ENCODE results near the gene B3GALT6. TPM values are rescaled to one million over a fixed set of nuclear protein-coding genes. Genes with fewer than 3 reads are reported as not detected.

B3GALT6 gene
- total RNA-seq, 1 experiment from 2014 or later: 27.1 TPM

GRCh38 chr1:1191734-1192133, 40.3 kb upstream of the B3GALT6 start:
- no peak overlapping the region for H3K9ac ChIP-seq (ENCODE audit: extremely low read depth, insufficient read length, low read length)
- no peak overlapping the region for H3K23ac ChIP-seq (ENCODE audit: insufficient read length, low read depth, low read length)
- no peak for TF ChIP-seq CTCF (conservative IDR thresholded peaks at IDR 0.05)
- H4K8ac ChIP-seq (replicated peaks; ENCODE audit: insufficient read length, low read depth, low read length): no peak overlapping the region
- H2BK120ac ChIP-seq (ENCODE audit: low read depth, low read length, poor library complexity, severe bottlenecking): no peak overlapping the region
- Mint-ChIP-seq H3K4me1 (no peaks in the 10 kb centered on the region), H3K27me3 (ENCODE audit: low read depth) (peaks cover 48% of the 10 kb centered on the region), H3K9me3 (peaks cover 38 to 46% of the 10 kb centered on the region in 2 experiments), H3K36me3 (ENCODE audit: insufficient read depth in 1 of 3, low read depth in 3 of 3) (peaks cover 0 to 8% (median 7%) of the 10 kb centered on the region in 3 experiments; a peak in 6 of 7 replicates), H3K4me3 (no peak overlapping the region), H3K27ac (no peak overlapping the region)
- H2AFZ ChIP-seq (ENCODE audit: low read length): no peak overlapping the region
- H2AK5ac ChIP-seq (ENCODE audit: insufficient read length, low read length): no peak overlapping the region
- H3K79me1 ChIP-seq (ENCODE audit: insufficient read depth, low read depth, low read length, poor library complexity, severe bottlenecking): no peaks in the 10 kb centered on the region
- no peak overlapping the region for H2BK12ac ChIP-seq (ENCODE audit: insufficient read length, low read depth, low read length)
- H2BK20ac ChIP-seq (ENCODE audit: low read depth, low read length, poor library complexity, severe bottlenecking): no peak overlapping the region
- H3K18ac ChIP-seq (ENCODE audit: insufficient read length, low read depth, low read length): no peak overlapping the region
- H3K27me3 ChIP-seq (ENCODE audit: insufficient read depth, low read length): no peaks in the 10 kb centered on the region
- no peaks in the 10 kb centered on the region for H3K79me2 ChIP-seq (ENCODE audit: insufficient read depth, low read length)
- no peak overlapping the region for H3K4ac ChIP-seq (ENCODE audit: low read depth, low read length)
- H4K20me1 ChIP-seq (ENCODE audit: control insufficient read depth, insufficient read depth, insufficient read length): no peaks in the 10 kb centered on the region
- peaks cover 12% of the 10 kb centered on the region for H3K9me3 ChIP-seq (ENCODE audit: control insufficient read depth, low read depth, low read length)
- no peak overlapping the region for H3T11ph ChIP-seq (ENCODE audit: low read length)
- no peak overlapping the region for H4K5ac ChIP-seq (ENCODE audit: insufficient read length, low read depth, low read length)
- no peak overlapping the region for H3K14ac ChIP-seq (ENCODE audit: insufficient read depth, low read length)
- WGBS (ENCODE audit: extremely low coverage, insufficient read length, low lambda C conversion rate): no CpG with 5 or more reads among the region's 11 CpGs
- H4K91ac ChIP-seq (ENCODE audit: insufficient read length, low read depth, low read length): no peak overlapping the region
- H3K4me2 ChIP-seq (ENCODE audit: insufficient read depth, insufficient read length, low read length): no peak overlapping the region
- DNase-seq: no peak
- no peak overlapping the region for H2BK5ac ChIP-seq (ENCODE audit: insufficient read length, low read length)
- no peak overlapping the region for H3K56ac ChIP-seq (ENCODE audit: insufficient read length, low read depth, low read length)
- no peaks in the 10 kb centered on the region for H3K23me2 ChIP-seq (ENCODE audit: insufficient read length, low read depth, low read length, poor library complexity, severe bottlenecking)
- H3K27ac ChIP-seq (ENCODE audit: insufficient read length, low read depth, low read length): no peak overlapping the region
- H3K4me1 ChIP-seq (ENCODE audit: insufficient read depth, low read length): no peaks in the 10 kb centered on the region
- H2BK15ac ChIP-seq (ENCODE audit: low read depth, low read length): no peak overlapping the region

All from H9 (cell line).